GM21381 (cell line): Measurements from ENCODE around the gene SPTLC3.

Experiments
- ATAC-seq: cut with Tn5 transposase; IDR thresholded peaks from one replicate; pipeline ENCODE4 v1.9.1; 2021; ENCODE audit warnings: mild to moderate bottlenecking, moderate library complexity; ENCODE audit not compliant: unreplicated experiment

SPTLC3 gene

GRCh38 chr20:13174402-13174801 lies 165.6 kb downstream of the SPTLC3 start:
- no peak for ATAC-seq

- ATAC-seq: no peak
Measured at GRCh38 chr20:13180986-13181889, 172.5 kb downstream of the SPTLC3 start.

- no peak for ATAC-seq
Measured at GRCh38 chr20:13183005-13183404, 174.2 kb downstream of the SPTLC3 start.

GRCh38 chr20:13186043-13186774 lies 177.4 kb downstream of the SPTLC3 start:
- no peak for ATAC-seq

GRCh38 chr20:13187899-13188298 lies 179.1 kb downstream of the SPTLC3 start:
- ATAC-seq: no peak

GRCh38 chr20:13199279-13199678 lies 190.5 kb downstream of the SPTLC3 start:
- no peak for ATAC-seq

- ATAC-seq: no peak
Measured at GRCh38 chr20:13200767-13201500, 192.2 kb downstream of the SPTLC3 start.

- ATAC-seq: no peak
Measured at GRCh38 chr20:13202565-13202964, 193.8 kb downstream of the SPTLC3 start.

- ATAC-seq: no peak
Measured at GRCh38 chr20:13205425-13205824, 196.7 kb downstream of the SPTLC3 start.

- ATAC-seq: no peak
Measured at GRCh38 chr20:13205848-13206434, 197.2 kb downstream of the SPTLC3 start.

- ATAC-seq: no peak
Measured at GRCh38 chr20:13207016-13207415, 198.2 kb downstream of the SPTLC3 start.

GRCh38 chr20:13211956-13212618 lies 203.3 kb downstream of the SPTLC3 start:
- ATAC-seq: no peak

GRCh38 chr20:13212750-13213149 lies 204.0 kb downstream of the SPTLC3 start:
- ATAC-seq: no peak

GRCh38 chr20:13213335-13213734 lies 204.6 kb downstream of the SPTLC3 start:
- ATAC-seq: no peak

- ATAC-seq: no peak
Measured at GRCh38 chr20:13216533-13216932, 207.8 kb downstream of the SPTLC3 start.
